Measurements from ENCODE around the gene SDR39U1.

Gene SDR39U1

GRCh38 chr14:24428628-24429394, 13.8 kb downstream of the SDR39U1 start:
- DNase-seq = no peak

DNA sequence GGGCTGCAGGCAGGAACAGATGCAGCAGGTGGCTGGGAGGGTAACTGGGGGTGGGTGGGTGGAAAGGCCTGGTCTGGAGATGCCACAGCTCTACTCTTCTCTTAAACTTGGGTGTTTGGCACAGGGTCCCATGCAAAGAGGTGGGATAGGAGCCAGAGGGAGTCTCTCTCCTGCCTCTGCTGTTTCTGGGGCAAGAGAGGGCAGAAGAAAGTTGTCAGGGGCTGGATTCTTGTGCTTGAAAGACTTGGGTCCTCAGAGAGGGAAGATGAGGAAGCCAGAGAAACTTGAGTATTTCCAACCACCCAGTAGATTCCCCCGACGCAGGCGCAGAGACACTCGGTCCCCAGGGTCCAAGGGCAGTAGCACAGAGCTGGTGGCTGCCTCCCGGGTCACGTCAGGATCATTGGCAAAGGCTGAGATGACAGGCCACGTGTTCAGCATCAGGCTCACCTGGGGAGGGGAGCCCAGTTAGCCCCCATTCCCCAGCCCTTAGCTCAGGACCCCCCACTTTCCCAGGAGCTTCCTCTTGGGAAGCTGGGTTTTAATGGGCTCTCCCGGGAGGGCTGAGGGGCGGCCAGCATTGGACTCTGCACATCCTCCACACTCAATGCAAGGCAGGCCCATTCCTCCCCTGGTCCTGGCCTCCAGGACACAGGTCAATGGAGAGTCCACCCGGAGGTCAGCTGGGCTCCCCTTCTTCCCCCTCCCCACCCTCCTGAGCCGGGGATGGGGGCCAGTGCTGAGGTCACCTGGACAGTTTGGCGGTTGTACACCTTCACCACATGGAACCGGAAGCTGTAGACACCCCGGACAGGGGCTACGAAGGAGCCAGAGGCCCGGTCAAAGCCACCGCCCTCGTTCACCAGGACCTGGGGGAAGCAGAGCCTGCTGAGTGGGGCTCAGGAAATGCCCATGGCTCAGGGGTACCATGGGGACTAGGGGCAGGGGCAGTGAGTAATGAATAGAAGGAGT, 14.8 kb downstream of the SDR39U1 start:
- DNase-seq = no peak

DNA sequence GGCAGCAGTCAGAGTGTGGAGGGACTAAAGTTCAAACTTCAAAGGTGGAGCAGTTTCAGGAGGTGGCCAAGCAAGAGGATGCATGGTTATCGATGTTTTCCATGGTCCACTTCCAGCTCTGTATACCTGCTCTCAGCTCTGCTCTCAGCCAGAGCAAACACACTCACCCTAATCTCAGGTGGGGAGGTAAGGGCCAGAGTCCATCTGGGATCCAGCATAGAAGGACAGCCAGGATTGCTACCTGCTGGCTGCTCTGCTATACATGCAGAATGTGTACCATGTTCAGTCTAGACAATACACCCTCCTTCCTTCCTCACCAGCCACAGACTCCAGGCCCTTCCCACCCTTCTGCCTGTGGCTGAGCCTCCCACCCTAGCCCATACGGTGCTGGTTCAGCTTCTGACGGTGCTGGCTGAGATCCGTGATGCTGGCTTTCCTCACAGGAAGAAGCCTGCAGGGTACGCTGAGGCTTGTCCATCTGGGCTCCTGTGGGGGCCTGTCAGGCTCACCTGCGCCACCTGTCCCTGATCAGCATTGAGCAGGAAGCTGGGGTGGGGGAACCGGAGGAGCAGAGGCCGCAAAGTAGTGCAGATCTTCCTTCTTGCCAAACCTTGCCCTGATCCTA, 15.6 kb downstream of the SDR39U1 start:
- no peak for DNase-seq

- no peak for DNase-seq
These were observed 16.2 kb downstream of the SDR39U1 start for GRCh38 chr14:24426150-24426911.

DNA sequence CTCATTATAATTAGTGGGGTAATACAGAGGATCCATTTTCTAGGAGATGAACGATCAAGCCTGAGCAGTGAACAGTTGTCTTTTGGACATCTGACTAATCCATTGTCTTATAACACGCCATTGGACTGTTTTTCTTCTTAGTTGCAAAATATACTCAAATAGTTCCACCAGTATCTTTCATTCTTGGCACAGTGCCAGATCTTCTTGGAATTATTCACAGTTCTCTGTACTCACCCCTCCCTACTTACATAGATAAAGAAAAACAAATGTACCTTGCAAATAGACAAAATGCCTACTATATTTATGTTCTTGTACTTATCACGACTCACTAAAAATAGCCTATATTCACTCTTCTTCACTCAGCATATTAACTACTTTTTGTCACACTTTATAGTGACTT, 16.9 kb downstream of the SDR39U1 start:
- no peak for DNase-seq

DNA sequence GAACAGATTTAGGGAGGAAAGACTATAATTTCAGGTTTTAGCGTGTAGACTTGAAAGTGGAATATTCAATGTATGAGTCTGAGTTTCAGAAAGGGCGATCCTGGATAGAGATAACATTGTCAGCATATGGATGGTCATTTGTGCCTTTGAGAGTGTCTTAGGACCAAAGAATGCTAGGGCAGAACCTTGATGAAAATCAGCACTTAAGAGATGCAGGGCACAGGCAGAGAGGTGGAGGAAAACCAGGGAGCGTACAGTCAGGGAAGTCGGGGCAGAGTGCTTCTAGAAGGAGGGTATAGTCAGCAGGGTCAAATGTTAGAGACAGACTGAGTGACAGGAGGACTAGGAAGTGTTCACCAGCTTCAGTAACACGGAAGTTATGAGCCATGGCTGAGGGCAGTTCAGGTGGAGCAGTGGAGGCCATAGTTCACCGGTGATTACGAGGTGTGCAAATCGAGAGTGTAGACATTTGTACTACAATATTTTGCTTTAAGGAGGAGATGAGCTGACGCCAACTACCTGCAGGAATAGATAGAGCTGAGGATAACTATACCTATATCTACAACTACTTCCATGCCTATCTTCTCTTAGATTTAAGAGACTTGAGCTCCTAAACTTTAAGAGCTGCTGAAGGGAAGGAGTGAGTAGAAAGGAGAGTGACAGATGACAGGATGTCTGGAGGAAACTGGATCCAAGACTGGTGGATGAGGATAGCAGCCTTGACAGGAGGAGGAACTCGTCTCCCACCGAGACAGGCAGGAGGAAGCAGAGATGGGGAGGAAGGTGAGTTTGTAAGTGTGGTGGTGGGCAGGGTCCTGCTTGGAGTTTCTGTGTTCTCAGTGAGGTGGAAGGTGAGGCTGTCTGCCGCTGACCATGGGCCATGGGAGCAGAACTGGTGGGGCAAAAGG, 19.6 kb downstream of the SDR39U1 start:
- DNase-seq = no peak

DNA sequence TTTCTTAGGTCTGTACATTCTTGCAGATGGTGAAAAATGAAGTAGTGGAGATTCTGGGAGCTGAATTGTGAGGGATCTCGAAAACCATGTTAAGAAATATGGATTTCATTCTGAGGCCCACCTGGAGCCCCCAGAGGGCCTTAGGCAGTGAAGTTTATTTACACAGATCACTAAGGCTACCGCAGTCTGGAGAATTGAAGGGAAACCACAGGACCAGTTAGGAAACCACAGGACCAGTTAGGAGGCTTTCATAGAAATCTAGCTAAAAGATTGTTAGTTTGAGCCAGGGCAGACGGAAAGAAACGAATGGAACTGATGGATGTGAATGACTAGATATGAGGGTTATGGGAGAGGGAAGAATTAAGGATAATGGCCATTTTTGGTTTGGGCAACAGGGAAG, 20.3 kb downstream of the SDR39U1 start:
- no peak for DNase-seq

GRCh38 chr14:24418492-24418873, 24.1 kb downstream of the SDR39U1 start:
- DNase-seq = no peak

DNA sequence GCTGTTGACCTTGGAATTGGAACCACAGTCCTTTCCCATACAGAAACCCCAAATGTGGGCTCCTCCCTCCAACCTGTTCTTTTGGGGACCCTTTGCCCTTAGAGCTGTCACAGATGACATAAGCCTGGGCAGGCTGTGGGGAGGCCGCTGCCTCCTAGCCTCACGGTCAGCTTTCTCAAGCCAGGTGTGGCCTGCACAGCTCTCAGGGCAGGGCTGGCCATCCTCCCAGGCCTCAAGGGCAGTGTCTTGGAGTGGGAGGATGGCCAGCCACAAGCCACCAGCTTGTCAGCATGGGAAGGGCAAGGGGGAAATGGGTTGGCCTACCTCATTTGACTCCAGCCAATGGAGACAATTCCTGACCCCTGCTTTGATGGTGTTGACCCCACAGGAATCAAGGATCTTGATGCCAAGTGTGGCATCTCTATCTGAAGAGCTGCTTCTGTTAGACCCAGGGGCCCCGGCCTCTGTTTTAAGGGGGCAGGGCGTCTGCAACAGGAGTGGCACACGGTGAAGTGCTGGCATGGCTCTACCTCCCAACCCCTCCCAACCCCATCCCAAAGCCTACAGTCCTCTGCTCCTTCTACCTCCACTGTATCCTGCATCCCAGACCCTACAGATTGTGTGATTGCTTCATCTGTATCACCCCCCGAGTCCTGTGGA, 24.6 kb downstream of the SDR39U1 start:
- no peak for DNase-seq

GRCh38 chr14:24416932-24417619, 25.5 kb downstream of the SDR39U1 start:
- no peak for DNase-seq

GRCh38 chr14:24416254-24416931, 26.2 kb downstream of the SDR39U1 start:
- DNase-seq = no peak

- DNase-seq = no peak
These were observed 26.9 kb downstream of the SDR39U1 start for GRCh38 chr14:24415421-24416253.

- no peak for DNase-seq
These were observed 27.7 kb downstream of the SDR39U1 start for GRCh38 chr14:24414732-24415420.

GRCh38 chr14:24414077-24414476, 28.5 kb downstream of the SDR39U1 start:
- DNase-seq = no peak

DNA sequence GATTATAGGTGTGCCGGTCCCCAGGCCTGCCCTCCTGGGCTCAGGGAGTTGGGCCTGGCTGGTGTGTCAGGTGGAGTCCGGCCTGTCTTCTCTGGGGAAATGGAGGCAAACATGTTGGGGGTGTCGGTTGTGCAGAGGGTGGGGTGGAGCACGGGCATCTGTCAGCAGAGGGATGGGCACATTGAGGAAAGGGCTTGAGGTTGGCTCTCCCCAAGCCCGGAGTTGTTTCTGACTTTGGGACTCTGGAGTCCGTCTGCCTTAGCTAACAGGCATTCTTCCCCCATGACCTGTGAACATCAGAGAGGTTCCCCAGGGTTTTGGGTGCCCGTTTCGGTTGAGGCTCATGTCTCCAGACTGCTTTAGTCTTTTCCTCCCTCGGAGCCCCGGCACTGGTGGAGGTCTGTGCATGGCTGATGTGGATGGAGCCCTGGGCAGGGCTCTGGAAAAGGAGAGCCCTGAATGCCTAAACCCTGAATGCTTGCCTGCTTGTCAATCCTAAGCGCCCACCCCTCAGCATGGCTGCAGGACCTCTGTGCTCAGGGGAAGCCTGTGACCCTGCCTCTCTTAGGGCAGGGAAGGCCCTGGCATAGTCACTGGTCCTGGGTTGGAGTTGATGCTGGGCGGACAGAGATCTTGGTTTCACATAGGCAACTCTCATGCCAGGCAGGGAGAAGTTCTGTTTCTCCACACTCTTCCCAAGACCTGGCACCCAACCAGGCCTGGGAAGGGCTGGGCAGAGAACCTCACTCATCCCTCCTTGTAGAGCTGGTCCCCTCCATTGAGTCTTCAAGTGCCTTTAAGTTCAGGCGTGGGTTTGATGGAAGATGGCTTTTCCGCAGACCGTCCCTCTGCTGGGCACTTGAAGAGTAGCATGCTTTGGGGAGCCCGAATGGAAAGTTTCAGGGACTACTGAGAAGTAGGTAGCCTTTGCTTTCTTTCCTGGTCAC, 30.9 kb downstream of the SDR39U1 start:
- no peak for DNase-seq

- no peak for DNase-seq
These were observed 32.6 kb downstream of the SDR39U1 start for GRCh38 chr14:24409956-24410355.

- DNase-seq = no peak
These were observed 33.4 kb downstream of the SDR39U1 start for GRCh38 chr14:24409192-24409591.
